Smooth muscle cell (in vitro differentiated cells): ENCODE data around the gene INPPL1. TPM values are rescaled to one million over a fixed set of nuclear protein-coding genes. Genes with fewer than 3 reads are reported as not detected.

ENCODE experiments used
- DNase-seq: peaks from one replicate; lab custom pipeline; 2025; ENCODE audit not compliant: unreplicated experiment; lab: John Stamatoyannopoulos, UW
- H2AFZ ChIP-seq: fragments of 200-600 bp; sonication (generic); 2 replicates; pipeline ENCODE4 v1.6.0; 2016; ENCODE audit warnings: antibody characterized with exemption, low read depth, mild to moderate bottlenecking
- H3F3A ChIP-seq: fragments of 200-600 bp; sonication (generic); 2 replicates; pipeline ENCODE4 v1.6.0; 2017; ENCODE audit warnings: antibody characterized with exemption, low read depth
- H3K27ac ChIP-seq: fragments of 200-600 bp; sonication (generic); 2 replicates; pipeline ENCODE4 v1.5.1; 2016; ENCODE audit warnings: low read depth, mild to moderate bottlenecking
- H3K27me3 ChIP-seq: fragments of 200-600 bp; sonication (generic); 2 replicates; pipeline ENCODE4 v1.6.1; 2016; ENCODE audit warnings: low read depth, mild to moderate bottlenecking
- H3K36me3 ChIP-seq: fragments of 200-600 bp; sonication (generic); 2 replicates; pipeline ENCODE4 v1.5.1; 2016; ENCODE audit warnings: low read depth
- H3K4me1 ChIP-seq: fragments of 200-600 bp; sonication (generic); 2 replicates; pipeline ENCODE4 v1.5.1; 2016; ENCODE audit warnings: low read depth
- H3K4me2 ChIP-seq: fragments of 200-600 bp; sonication (generic); 2 replicates; pipeline ENCODE4 v1.6.0; 2016; ENCODE audit warnings: mild to moderate bottlenecking
- H3K4me3 ChIP-seq: fragments of 200-600 bp; sonication (generic); 2 replicates; pipeline ENCODE4 v1.5.1; 2016; ENCODE audit warnings: mild to moderate bottlenecking
- H3K79me2 ChIP-seq: fragments of 200-600 bp; sonication (generic); 2 replicates; pipeline ENCODE4 v1.6.0; 2016; ENCODE audit warnings: low read depth, mild to moderate bottlenecking
- H3K9ac ChIP-seq: fragments of 200-600 bp; sonication (generic); 2 replicates; pipeline ENCODE4 v1.6.0; 2016; ENCODE audit warnings: low read depth
- H3K9me3 ChIP-seq: fragments of 200-600 bp; sonication (generic); replicated peaks from 2 replicates; pipeline ENCODE4 v1.5.1; 2016; ENCODE audit warnings: low read depth
- H4K20me1 ChIP-seq: fragments of 200-600 bp; sonication (generic); 2 replicates; pipeline ENCODE4 v1.6.0; 2016; ENCODE audit warnings: low read depth
- CTCF ChIP-seq: fragments of 200-600 bp; sonication (generic); IDR thresholded peaks from 2 replicates; pipeline ENCODE4 v1.5.1; 2017; ENCODE audit warnings: borderline replicate concordance, mild to moderate bottlenecking, antibody characterized with exemption; ENCODE audit not compliant: insufficient read depth, poor library complexity, severe bottlenecking
- WGBS: methylation state at CpG from one replicate; pipeline ENCODE4 v1.1.7; 2016; ENCODE audit warnings: low lambda C conversion rate; 5-methylcytosine and 5-hydroxymethylcytosine counted together
- polyA plus RNA-seq: library from polyadenylated mRNA; unstranded; fragments of >200 nt; fragmentation: Nextera tagmentation; extraction: Ambion mirVana; gene quantifications from 2 replicates; pipeline ENCODE4 v1.2.1, GENCODE V29; 2016
- total RNA-seq: library from RNA; depleted of rRNA; stranded (reverse); fragments of >200 nt; gene quantifications from 2 replicates; pipeline ENCODE4 v1.2.3, GENCODE V29; 2014

Gene INPPL1
- total and polyA plus RNA-seq, 2 experiments from 2014 or later: 71.6 to 95.6 TPM

GRCh38 chr11:72280037-72280436 lies 55.5 kb downstream of the INPPL1 start:
- Histone ChIP-seq H3K36me3 (no peaks in the 10 kb centered on the region), H3K27ac (no peak overlapping the region), H3K79me2 (no peaks in the 10 kb centered on the region), H3K9me3 (no peaks in the 10 kb centered on the region), H3K27me3 (no peaks in the 10 kb centered on the region), H3K4me2 (no peak overlapping the region), H3K4me3 (no peak overlapping the region), H2AFZ (no peak overlapping the region), H3K9ac (no peak overlapping the region), H3F3A (no peaks in the 10 kb centered on the region), H4K20me1 (no peaks in the 10 kb centered on the region), H3K4me1 (no peaks in the 10 kb centered on the region)
- TF ChIP-seq CTCF: no peak
- DNase-seq: no peak
- WGBS: 97% methylated on average over 12 of the region's 12 CpGs

GRCh38 chr11:72280726-72281315 lies 56.3 kb downstream of the INPPL1 start:
- H3K4me1 ChIP-seq: no peaks in the 10 kb centered on the region
- H3F3A ChIP-seq: no peaks in the 10 kb centered on the region
- no peaks in the 10 kb centered on the region for H3K36me3 ChIP-seq
- no peak for DNase-seq
- H3K4me2 ChIP-seq: no peak overlapping the region
- no peak overlapping the region for H3K4me3 ChIP-seq
- 94% methylated on average over 24 of the region's 24 CpGs for WGBS
- no peaks in the 10 kb centered on the region for H3K27me3 ChIP-seq
- H2AFZ ChIP-seq: no peak overlapping the region
- H3K9me3 ChIP-seq: no peaks in the 10 kb centered on the region
- H4K20me1 ChIP-seq: no peaks in the 10 kb centered on the region
- no peak overlapping the region for H3K9ac ChIP-seq
- no peak for TF ChIP-seq CTCF
- H3K27ac ChIP-seq: no peak overlapping the region
- no peaks in the 10 kb centered on the region for H3K79me2 ChIP-seq

- Histone ChIP-seq H3K79me2 (no peaks in the 10 kb centered on the region), H3K9me3 (no peaks in the 10 kb centered on the region), H4K20me1 (no peaks in the 10 kb centered on the region), H3K4me3 (no peak overlapping the region), H3K9ac (no peak overlapping the region), H2AFZ (no peak overlapping the region), H3K27ac (no peak overlapping the region), H3K4me2 (no peak overlapping the region), H3F3A (no peaks in the 10 kb centered on the region), H3K27me3 (no peaks in the 10 kb centered on the region), H3K4me1 (no peaks in the 10 kb centered on the region), H3K36me3 (no peaks in the 10 kb centered on the region)
- WGBS: 79% methylated on average over 2 of the region's 2 CpGs
- TF ChIP-seq CTCF: no peak
- DNase-seq: no peak
Observed at GRCh38 chr11:72283947-72284346, 59.4 kb downstream of the INPPL1 start.

- DNase-seq: no peak
- no peaks in the 10 kb centered on the region for H3F3A ChIP-seq
- H3K27me3 ChIP-seq: no peaks in the 10 kb centered on the region
- TF ChIP-seq CTCF: no peak
- H3K9me3 ChIP-seq: no peaks in the 10 kb centered on the region
- 95% methylated on average over 2 of the region's 2 CpGs for WGBS
- H2AFZ ChIP-seq: no peak overlapping the region
- H3K4me2 ChIP-seq: no peak overlapping the region
- no peaks in the 10 kb centered on the region for H3K36me3 ChIP-seq
- H4K20me1 ChIP-seq: no peaks in the 10 kb centered on the region
- no peak overlapping the region for H3K4me3 ChIP-seq
- H3K79me2 ChIP-seq: no peaks in the 10 kb centered on the region
- no peak overlapping the region for H3K9ac ChIP-seq
- no peak overlapping the region for H3K27ac ChIP-seq
- H3K4me1 ChIP-seq: no peaks in the 10 kb centered on the region
Observed at GRCh38 chr11:72287293-72287692, 62.7 kb downstream of the INPPL1 start.
